Fibroblast of skin of scalp (primary cell): ENCODE data around the gene PTGDR2. TPM values are rescaled to one million over a fixed set of nuclear protein-coding genes. Genes with fewer than 3 reads are reported as not detected.

Experiments
- DNase-seq: peaks from one replicate; pipeline ENCODE4 v3.0.0-alpha.2; 2013
- polyA plus RNA-seq, 2 experiments: library from polyadenylated mRNA; unstranded; fragments of 120-200 nt; gene quantifications; one replicate each; pipeline ENCODE4 v1.2.1, GENCODE V29; 2013; ENCODE audit not compliant: insufficient read length in 2 of 2

The PTGDR2 gene
- 0.05 TPM for polyA plus RNA-seq (2013, experiment 1 of 2; ENCODE audit: insufficient read length)
- 0.06 TPM for polyA plus RNA-seq (2013, experiment 2 of 2; ENCODE audit: insufficient read length)

- DNase-seq = no peak
Observed at GRCh38 chr11:60855726-60856633, at the start of gene PTGDR2. PTGDR2 (minus strand) TSS chr11:60855950; CDS start chr11:60853722, 2,228 bp downstream.

GRCh38 chr11:60905047-60905446 is 49.3 kb upstream of the PTGDR2 start:
- no peak for DNase-seq

GRCh38 chr11:60902625-60903024 is 46.9 kb upstream of the PTGDR2 start:
- DNase-seq = no peak

- DNase-seq = no peak
Observed at GRCh38 chr11:60900673-60901404, 45.1 kb upstream of the PTGDR2 start.

GRCh38 chr11:60899977-60900376 is 44.2 kb upstream of the PTGDR2 start:
- no peak for DNase-seq

GRCh38 chr11:60899046-60899936 is 43.5 kb upstream of the PTGDR2 start:
- DNase-seq = peak; percentile 64

- DNase-seq = no peak
Observed at GRCh38 chr11:60897496-60897895, 41.7 kb upstream of the PTGDR2 start.

GRCh38 chr11:60895687-60896086 is 39.9 kb upstream of the PTGDR2 start:
- DNase-seq = no peak

- DNase-seq = no peak
Observed at GRCh38 chr11:60891103-60891741, 35.5 kb upstream of the PTGDR2 start.

- no peak for DNase-seq
Observed at GRCh38 chr11:60890696-60891095, 34.9 kb upstream of the PTGDR2 start.

GRCh38 chr11:60889869-60890311 is 34.1 kb upstream of the PTGDR2 start:
- DNase-seq = no peak

GRCh38 chr11:60887556-60887955 is 31.8 kb upstream of the PTGDR2 start:
- DNase-seq = peak; percentile 51

- DNase-seq = no peak
Observed at GRCh38 chr11:60880643-60881282, 25.0 kb upstream of the PTGDR2 start.

GRCh38 chr11:60879971-60880588 is 24.3 kb upstream of the PTGDR2 start:
- no peak for DNase-seq

- DNase-seq = no peak
Observed at GRCh38 chr11:60879104-60879503, 23.4 kb upstream of the PTGDR2 start.

- no peak for DNase-seq
Observed at GRCh38 chr11:60878245-60879101, 22.7 kb upstream of the PTGDR2 start.

GRCh38 chr11:60876168-60876485 is 20.4 kb upstream of the PTGDR2 start:
- DNase-seq = no peak

- DNase-seq = no peak
Observed at GRCh38 chr11:60875366-60876167, 19.8 kb upstream of the PTGDR2 start.
